SK-N-SH (cell line): ENCODE measurements around the gene ARFGAP1. TPM values are rescaled to one million over a fixed set of nuclear protein-coding genes. Genes with fewer than 3 reads are reported as not detected.

ENCODE experiments used
- CTCF ChIA-PET: fragments of 300-600, 350-600 bp; formaldehyde crosslinking; extraction: SDS; loops from one replicate; lab custom pipeline; 2021; lab: Yijun Ruan, JAX
- POLR2A ChIA-PET: fragments of 350-600 bp; sonication (Branson Sonifier 250); formaldehyde crosslinking; extraction: SDS; loops from one replicate; lab custom pipeline; 2020; ENCODE audit warnings: antibody characterized with exemption, inconsistent platforms; lab: Yijun Ruan, JAX
- DNase-seq: peaks from one replicate; pipeline ENCODE4 v3.0.0; 2012
- H2AFZ ChIP-seq: fragments of 200-600 bp; sonication (generic); 2 replicates; pipeline ENCODE4 v1.8.1; 2016; ENCODE audit warnings: antibody characterized with exemption, mild to moderate bottlenecking, low read depth
- H3F3A ChIP-seq: fragments of 200-600 bp; sonication (generic); replicated peaks from 2 replicates; pipeline ENCODE3; 2016; ENCODE audit warnings: antibody characterized with exemption, mild to moderate bottlenecking; ENCODE audit not compliant: insufficient read depth
- H3K27ac ChIP-seq, 2 experiments: fragments of 200-500 bp in 1 of 2; fragments of 200-600 bp in 1 of 2; sonication (Bioruptor generic) in 1 of 2; sonication (generic), shearing (Covaris generic) in 1 of 2; 2 replicates each; pipeline versions ENCODE4 v1.5.1 to v1.6.1; 2014 to 2016; ENCODE audit warnings: low read depth in 2 of 2, inconsistent platforms in 1 of 2, low read length in 1 of 2, mild to moderate bottlenecking in 1 of 2, mixed read lengths in 1 of 2
- H3K27me3 ChIP-seq: fragments of 200-600 bp; sonication (generic), shearing (Covaris generic); 2 replicates; pipeline ENCODE4 v1.6.1; 2016; ENCODE audit warnings: mixed run types; ENCODE audit not compliant: insufficient read depth
- H3K36me3 ChIP-seq, 2 experiments: fragments of 200-500 bp in 1 of 2; fragments of 200-600 bp in 1 of 2; sonication (Bioruptor generic) in 1 of 2; sonication (generic) in 1 of 2; replicated peaks in 1 of 2; 2 replicates each; pipeline versions ENCODE3 to v1.5.1; 2014 to 2016; ENCODE audit warnings: low read length in 1 of 2, mild to moderate bottlenecking in 1 of 2; ENCODE audit not compliant: insufficient read depth in 2 of 2, control insufficient read depth in 1 of 2
- H3K4me1 ChIP-seq, 2 experiments: fragments of 200-500 bp in 1 of 2; fragments of 200-600 bp in 1 of 2; sonication (Bioruptor generic) in 1 of 2; sonication (generic), shearing (Covaris generic) in 1 of 2; 2 replicates each; pipeline versions ENCODE4 v1.5.1 to v1.6.1; 2014 to 2016; ENCODE audit warnings: low read depth in 1 of 2, low read length in 1 of 2, mixed run types in 1 of 2; ENCODE audit not compliant: insufficient read depth in 2 of 2, control insufficient read depth in 1 of 2
- H3K4me2 ChIP-seq: fragments of 200-600 bp; sonication (generic), shearing (Covaris generic); 2 replicates; pipeline ENCODE4 v1.6.1; 2017; ENCODE audit warnings: mixed run types
- H3K4me3 ChIP-seq, 2 experiments: fragments of 200-500 bp in 1 of 2; fragments of 200-600 bp in 1 of 2; sonication (Bioruptor generic) in 1 of 2; sonication (generic), shearing (Covaris generic) in 1 of 2; 2 replicates each; pipeline versions ENCODE4 v1.5.1 to v1.8.1; 2014 to 2016; ENCODE audit warnings: low read depth in 2 of 2, inconsistent platforms in 1 of 2, low read length in 1 of 2, mild to moderate bottlenecking in 1 of 2, mixed read lengths in 1 of 2, moderate library complexity in 1 of 2
- H3K79me2 ChIP-seq: fragments of 200-600 bp; sonication (generic); 2 replicates; pipeline ENCODE4 v1.8.1; 2017; ENCODE audit warnings: mild to moderate bottlenecking; ENCODE audit not compliant: insufficient read depth
- H3K9ac ChIP-seq: fragments of 200-600 bp; sonication (generic); 2 replicates; pipeline ENCODE4 v1.6.1; 2017; ENCODE audit warnings: mixed run types
- H3K9me2 ChIP-seq: fragments of 200-600 bp; sonication (generic); 2 replicates; pipeline ENCODE4 v1.6.1; 2017; ENCODE audit warnings: mixed run types
- H3K9me3 ChIP-seq: fragments of 200-600 bp; sonication (generic); 2 replicates; pipeline ENCODE4 v1.6.1; 2017; ENCODE audit warnings: mixed run types, mild to moderate bottlenecking, moderate library complexity
- H4K20me1 ChIP-seq: fragments of 200-600 bp; sonication (generic); 2 replicates; pipeline ENCODE4 v1.6.1; 2017; ENCODE audit warnings: mild to moderate bottlenecking, mixed run types; ENCODE audit not compliant: insufficient read depth
- CHD2 ChIP-seq: fragments of 150-350 bp; IDR thresholded peaks from 2 replicates; pipeline ENCODE4 v1.6.1; 2018; ENCODE audit warnings: low read length; ENCODE audit not compliant: partially characterized antibody
- ELF1 ChIP-seq: IDR thresholded peaks from 2 replicates; pipeline ENCODE4 v1.4.0; 2012
- EZH2phosphoT487 ChIP-seq: fragments of 200-600 bp; sonication (generic); IDR thresholded peaks from 2 replicates; pipeline ENCODE4 v1.6.1; 2017; ENCODE audit warnings: low read depth, mixed run types, mild to moderate bottlenecking, antibody characterized with exemption, moderate library complexity, borderline replicate concordance
- FOXM1 ChIP-seq: IDR thresholded peaks from 2 replicates; pipeline ENCODE4 v1.4.0; 2012; ENCODE audit warnings: low read depth, mild to moderate bottlenecking
- JUND ChIP-seq: IDR thresholded peaks from 2 replicates; pipeline ENCODE4 v1.4.0; 2012
- MEF2A ChIP-seq: IDR thresholded peaks from 2 replicates; pipeline ENCODE4 v1.4.0; 2012; ENCODE audit warnings: low read depth, borderline replicate concordance
- MXI1 ChIP-seq: IDR thresholded peaks from 2 replicates; pipeline ENCODE4 v1.6.1; 2012; ENCODE audit warnings: mild to moderate bottlenecking, low read depth, low read length, improper control_type of control experiment
- NFIC ChIP-seq: IDR thresholded peaks from 2 replicates; pipeline ENCODE4 v1.4.0; 2012; ENCODE audit warnings: borderline replicate concordance
- POLR2AphosphoS5 ChIP-seq: IDR thresholded peaks from 2 replicates; pipeline ENCODE4 v1.6.1; 2012; ENCODE audit warnings: low read depth, low read length
- RCOR1 ChIP-seq: fragments of 150-350 bp; IDR thresholded peaks from 2 replicates; pipeline ENCODE4 v1.6.1; 2017; ENCODE audit warnings: antibody characterized with exemption, low read length
- SIN3A ChIP-seq: IDR thresholded peaks from 2 replicates; pipeline ENCODE4 v1.6.1; 2012; ENCODE audit warnings: low read depth, mild to moderate bottlenecking, low read length, moderate library complexity, borderline replicate concordance
- TEAD4 ChIP-seq: IDR thresholded peaks from 2 replicates; pipeline ENCODE4 v1.4.0; 2012; ENCODE audit warnings: mild to moderate bottlenecking, borderline replicate concordance; ENCODE audit not compliant: insufficient read depth
- YY1 ChIP-seq: IDR thresholded peaks from 2 replicates; pipeline ENCODE4 v1.4.0; 2012; ENCODE audit warnings: low read depth, mild to moderate bottlenecking
- WGBS: methylation state at CpG from one replicate; pipeline ENCODE4 v1.1.6; 2017; ENCODE audit warnings: low lambda C conversion rate; 5-methylcytosine and 5-hydroxymethylcytosine counted together
- polyA plus RNA-seq, 3 experiments: library from polyadenylated mRNA; depleted of rRNA; stranded (reverse); fragments of >200 nt; gene quantifications; 2 replicates each; pipeline ENCODE4 v1.2.3, GENCODE V29; 2012
- TF ChIP-seq, protein P1 (sequence below): IDR thresholded peaks from 2 replicates; pipeline ENCODE4 v1.4.0; 2012; ENCODE audit warnings: low read depth, borderline replicate concordance
- TF ChIP-seq, protein P2 (sequence below): IDR thresholded peaks from 2 replicates; pipeline ENCODE4; 2012
- TF ChIP-seq, protein P3 (sequence below): fragments of 150-350 bp; IDR thresholded peaks from 2 replicates; pipeline ENCODE4 v1.6.1; 2016; ENCODE audit warnings: mild to moderate bottlenecking, low read depth, low read length
- TF ChIP-seq, protein P4 (sequence below): IDR thresholded peaks from 2 replicates; pipeline ENCODE4 v1.6.1; 2012; ENCODE audit warnings: mild to moderate bottlenecking, low read depth, low read length, moderate library complexity

Gene ARFGAP1
- polyA plus RNA-seq, 1 of the 3 experiments (the other 2 are of a cell fraction), result 72.7 TPM

DNA sequence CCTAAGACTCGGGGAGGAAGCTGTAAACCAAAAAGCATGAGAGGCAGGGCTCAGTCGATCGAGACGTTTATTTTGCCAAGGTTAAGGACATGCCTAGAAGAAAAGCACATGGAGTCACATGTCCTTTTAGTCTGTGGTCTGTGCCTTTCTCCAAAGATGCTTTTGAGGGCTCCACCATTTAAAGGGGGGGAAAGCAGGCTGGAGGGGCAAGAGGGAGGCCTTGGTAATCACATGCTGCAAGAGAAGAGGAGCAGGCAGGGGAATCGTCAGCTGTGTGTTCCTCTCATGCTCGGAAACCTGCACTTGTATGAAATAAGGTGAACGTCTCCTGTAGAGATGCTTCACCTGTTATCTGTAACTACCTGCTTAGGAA, 47.5 kb upstream of the ARFGAP1 start:
- TF ChIP-seq, protein P1, sequence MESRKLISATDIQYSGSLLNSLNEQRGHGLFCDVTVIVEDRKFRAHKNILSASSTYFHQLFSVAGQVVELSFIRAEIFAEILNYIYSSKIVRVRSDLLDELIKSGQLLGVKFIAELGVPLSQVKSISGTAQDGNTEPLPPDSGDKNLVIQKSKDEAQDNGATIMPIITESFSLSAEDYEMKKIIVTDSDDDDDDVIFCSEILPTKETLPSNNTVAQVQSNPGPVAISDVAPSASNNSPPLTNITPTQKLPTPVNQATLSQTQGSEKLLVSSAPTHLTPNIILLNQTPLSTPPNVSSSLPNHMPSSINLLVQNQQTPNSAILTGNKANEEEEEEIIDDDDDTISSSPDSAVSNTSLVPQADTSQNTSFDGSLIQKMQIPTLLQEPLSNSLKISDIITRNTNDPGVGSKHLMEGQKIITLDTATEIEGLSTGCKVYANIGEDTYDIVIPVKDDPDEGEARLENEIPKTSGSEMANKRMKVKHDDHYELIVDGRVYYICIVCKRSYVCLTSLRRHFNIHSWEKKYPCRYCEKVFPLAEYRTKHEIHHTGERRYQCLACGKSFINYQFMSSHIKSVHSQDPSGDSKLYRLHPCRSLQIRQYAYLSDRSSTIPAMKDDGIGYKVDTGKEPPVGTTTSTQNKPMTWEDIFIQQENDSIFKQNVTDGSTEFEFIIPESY, result no peak
- TF ChIP-seq MEF2A, result no peak
- TF ChIP-seq MXI1, result no peak
- no peak for TF ChIP-seq ELF1
- TF ChIP-seq NFIC, result no peak
- TF ChIP-seq FOXM1, result no peak
- TF ChIP-seq TEAD4, result no peak
- TF ChIP-seq CHD2, result no peak
- TF ChIP-seq, protein P2, sequence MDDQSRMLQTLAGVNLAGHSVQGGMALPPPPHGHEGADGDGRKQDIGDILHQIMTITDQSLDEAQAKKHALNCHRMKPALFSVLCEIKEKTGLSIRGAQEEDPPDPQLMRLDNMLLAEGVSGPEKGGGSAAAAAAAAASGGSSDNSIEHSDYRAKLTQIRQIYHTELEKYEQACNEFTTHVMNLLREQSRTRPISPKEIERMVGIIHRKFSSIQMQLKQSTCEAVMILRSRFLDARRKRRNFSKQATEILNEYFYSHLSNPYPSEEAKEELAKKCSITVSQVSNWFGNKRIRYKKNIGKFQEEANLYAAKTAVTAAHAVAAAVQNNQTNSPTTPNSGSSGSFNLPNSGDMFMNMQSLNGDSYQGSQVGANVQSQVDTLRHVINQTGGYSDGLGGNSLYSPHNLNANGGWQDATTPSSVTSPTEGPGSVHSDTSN, result no peak
- TF ChIP-seq JUND, result no peak
- TF ChIP-seq SIN3A, result no peak
- TF ChIP-seq POLR2AphosphoS5, result no peak
- Histone ChIP-seq H3K36me3 (no peaks in the 10 kb centered on the region), H3K4me2 (no peak overlapping the region), H2AFZ (no peak overlapping the region), H3K27ac (no peak overlapping the region), H3K4me3 (no peak overlapping the region), H3K79me2 (no peaks in the 10 kb centered on the region), H3F3A (no peaks in the 10 kb centered on the region), H4K20me1 (no peaks in the 10 kb centered on the region), H3K9me2 (no peaks in the 10 kb centered on the region), H3K27me3 (0 out of 2 replicates have a peak, but pooled peaks cover 6% of the 10 kb centered on the region), H3K4me1 (peaks cover 0 to 17% of the 10 kb centered on the region in 2 experiments; a peak in 1 of 4 replicates), H3K9me3 (no peaks in the 10 kb centered on the region), H3K9ac (no peak overlapping the region)
- ChIA-PET CTCF (interaction anchor here (0.9 to 5.2 kb wide), 12 partner anchors 12 to 156 kb away, joined by 4 to 168 read pairs (median 37); partner anchors contain the start of genes ARFGAP1, BIRC7, COL20A1 and NKAIN4), POLR2A (no interaction called here)
- WGBS, result 63% methylated on average over 7 of the region's 7 CpGs
- no peak for DNase-seq

DNA sequence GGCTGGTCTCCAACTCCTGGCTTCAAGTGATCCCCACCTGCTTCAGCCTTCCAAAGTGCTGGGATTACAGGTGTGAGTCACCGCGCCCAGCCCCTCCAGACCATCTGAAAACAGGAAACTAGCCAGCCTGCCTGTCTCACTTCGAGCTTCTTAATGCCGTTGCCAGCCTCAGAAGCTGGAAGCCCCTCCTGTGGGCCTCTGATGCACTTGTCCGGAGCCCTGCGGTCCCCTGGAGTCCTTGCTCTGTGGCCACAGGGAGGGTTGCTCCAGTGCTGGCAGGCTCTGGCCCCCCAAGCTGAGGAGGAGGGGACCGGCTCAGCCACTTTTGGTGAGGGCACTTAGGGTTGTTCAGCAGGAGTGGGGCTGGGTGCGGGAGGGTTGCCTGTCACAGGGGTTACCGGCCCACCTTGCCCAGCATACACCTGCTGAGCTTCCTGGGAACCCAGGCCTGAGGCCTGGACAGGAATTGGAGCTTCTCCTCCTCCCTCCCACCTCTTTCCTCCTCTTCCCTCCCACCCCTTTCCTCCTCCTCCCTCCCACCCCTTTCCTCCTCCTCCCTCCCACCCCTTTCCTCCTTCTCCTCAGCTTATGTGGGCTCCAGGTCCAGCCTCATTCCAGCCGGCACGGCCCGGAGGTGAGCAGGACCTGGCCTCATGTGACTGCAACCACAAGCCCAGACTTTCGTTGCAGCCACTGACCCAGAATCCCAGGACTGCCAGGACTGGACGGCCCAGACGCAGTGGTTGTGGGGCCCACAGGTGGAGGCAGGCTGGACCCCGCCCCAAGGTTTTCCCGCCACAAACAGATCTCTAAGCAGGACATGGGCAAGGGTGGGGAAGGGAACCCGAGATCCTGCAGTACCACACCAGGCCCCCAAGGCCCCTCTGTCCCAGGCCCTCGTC, 46.3 kb upstream of the ARFGAP1 start:
- Histone ChIP-seq H3K36me3 (no peaks in the 10 kb centered on the region), H3F3A (no peaks in the 10 kb centered on the region), H3K79me2 (no peaks in the 10 kb centered on the region), H3K9me2 (no peaks in the 10 kb centered on the region), H2AFZ (no peak overlapping the region), H3K9me3 (no peaks in the 10 kb centered on the region), H3K4me3 (no peak overlapping the region), H4K20me1 (no peaks in the 10 kb centered on the region), H3K27me3 (0 out of 2 replicates have a peak, but pooled peaks cover 6% of the 10 kb centered on the region), H3K9ac (no peak overlapping the region), H3K4me1 (peaks cover 0 to 17% of the 10 kb centered on the region in 2 experiments; a peak in 1 of 4 replicates), H3K4me2 (no peak overlapping the region), H3K27ac (no peak overlapping the region)
- CTCF ChIA-PET, result interaction anchor here (3.3 to 5.2 kb wide), 6 partner anchors 13 to 155 kb away, joined by 36 to 168 read pairs (median 46); partner anchors contain the start of genes ARFGAP1, BIRC7, COL20A1 and YTHDF1
- 87% methylated on average over 13 of the region's 19 CpGs for WGBS
- POLR2A ChIA-PET, result no interaction called here
- DNase-seq, result no peak
- no peak for TF ChIP-seq RCOR1
- TF ChIP-seq, protein P3, sequence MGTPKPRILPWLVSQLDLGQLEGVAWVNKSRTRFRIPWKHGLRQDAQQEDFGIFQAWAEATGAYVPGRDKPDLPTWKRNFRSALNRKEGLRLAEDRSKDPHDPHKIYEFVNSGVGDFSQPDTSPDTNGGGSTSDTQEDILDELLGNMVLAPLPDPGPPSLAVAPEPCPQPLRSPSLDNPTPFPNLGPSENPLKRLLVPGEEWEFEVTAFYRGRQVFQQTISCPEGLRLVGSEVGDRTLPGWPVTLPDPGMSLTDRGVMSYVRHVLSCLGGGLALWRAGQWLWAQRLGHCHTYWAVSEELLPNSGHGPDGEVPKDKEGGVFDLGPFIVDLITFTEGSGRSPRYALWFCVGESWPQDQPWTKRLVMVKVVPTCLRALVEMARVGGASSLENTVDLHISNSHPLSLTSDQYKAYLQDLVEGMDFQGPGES, result no peak
- TF ChIP-seq, protein P4, sequence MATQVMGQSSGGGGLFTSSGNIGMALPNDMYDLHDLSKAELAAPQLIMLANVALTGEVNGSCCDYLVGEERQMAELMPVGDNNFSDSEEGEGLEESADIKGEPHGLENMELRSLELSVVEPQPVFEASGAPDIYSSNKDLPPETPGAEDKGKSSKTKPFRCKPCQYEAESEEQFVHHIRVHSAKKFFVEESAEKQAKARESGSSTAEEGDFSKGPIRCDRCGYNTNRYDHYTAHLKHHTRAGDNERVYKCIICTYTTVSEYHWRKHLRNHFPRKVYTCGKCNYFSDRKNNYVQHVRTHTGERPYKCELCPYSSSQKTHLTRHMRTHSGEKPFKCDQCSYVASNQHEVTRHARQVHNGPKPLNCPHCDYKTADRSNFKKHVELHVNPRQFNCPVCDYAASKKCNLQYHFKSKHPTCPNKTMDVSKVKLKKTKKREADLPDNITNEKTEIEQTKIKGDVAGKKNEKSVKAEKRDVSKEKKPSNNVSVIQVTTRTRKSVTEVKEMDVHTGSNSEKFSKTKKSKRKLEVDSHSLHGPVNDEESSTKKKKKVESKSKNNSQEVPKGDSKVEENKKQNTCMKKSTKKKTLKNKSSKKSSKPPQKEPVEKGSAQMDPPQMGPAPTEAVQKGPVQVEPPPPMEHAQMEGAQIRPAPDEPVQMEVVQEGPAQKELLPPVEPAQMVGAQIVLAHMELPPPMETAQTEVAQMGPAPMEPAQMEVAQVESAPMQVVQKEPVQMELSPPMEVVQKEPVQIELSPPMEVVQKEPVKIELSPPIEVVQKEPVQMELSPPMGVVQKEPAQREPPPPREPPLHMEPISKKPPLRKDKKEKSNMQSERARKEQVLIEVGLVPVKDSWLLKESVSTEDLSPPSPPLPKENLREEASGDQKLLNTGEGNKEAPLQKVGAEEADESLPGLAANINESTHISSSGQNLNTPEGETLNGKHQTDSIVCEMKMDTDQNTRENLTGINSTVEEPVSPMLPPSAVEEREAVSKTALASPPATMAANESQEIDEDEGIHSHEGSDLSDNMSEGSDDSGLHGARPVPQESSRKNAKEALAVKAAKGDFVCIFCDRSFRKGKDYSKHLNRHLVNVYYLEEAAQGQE, result no peak
- no peak for TF ChIP-seq EZH2phosphoT487
- no peak for TF ChIP-seq YY1
- no peak for TF ChIP-seq MXI1
